Measurements from ENCODE around the gene DGKI. TPM values are rescaled to one million over a fixed set of nuclear protein-coding genes. Genes with fewer than 3 reads are reported as not detected.

Gene DGKI
- total RNA-seq, 1 experiment from 2014 or later, result 0.55 TPM

- H3K4me3 Mint-ChIP-seq, result no peak overlapping the region
- Histone ChIP-seq H3K4me1 (ENCODE audit: insufficient read depth, low read length) (peaks cover 3% of the 10 kb centered on the region; the same call in 1 of the 2 replicates), H3K23ac (ENCODE audit: insufficient read length, low read depth, low read length) (no peak overlapping the region), H3K23me2 (ENCODE audit: insufficient read length, low read depth, low read length, poor library complexity, severe bottlenecking) (no peaks in the 10 kb centered on the region), H2BK120ac (ENCODE audit: low read depth, low read length, poor library complexity, severe bottlenecking) (no peak overlapping the region), H3K79me1 (ENCODE audit: insufficient read depth, low read depth, low read length, poor library complexity, severe bottlenecking) (no peaks in the 10 kb centered on the region), H4K8ac (replicated peaks; ENCODE audit: insufficient read length, low read depth, low read length) (no peak overlapping the region), H3T11ph (ENCODE audit: low read length) (no peak overlapping the region), H2BK20ac (ENCODE audit: low read depth, low read length, poor library complexity, severe bottlenecking) (no peak overlapping the region), H3K56ac (ENCODE audit: insufficient read length, low read depth, low read length) (no peak overlapping the region), H3K4ac (ENCODE audit: low read depth, low read length) (no peak overlapping the region), H4K20me1 (ENCODE audit: control insufficient read depth, insufficient read depth, insufficient read length) (no peaks in the 10 kb centered on the region), H3K9me3 (ENCODE audit: control insufficient read depth, low read depth, low read length) (no peaks in the 10 kb centered on the region), H3K9ac (ENCODE audit: extremely low read depth, insufficient read length, low read length) (no peak overlapping the region), H3K18ac (ENCODE audit: insufficient read length, low read depth, low read length) (no peak overlapping the region), H3K4me2 (ENCODE audit: insufficient read depth, insufficient read length, low read length) (no peak overlapping the region), H3K27ac (ENCODE audit: insufficient read length, low read depth, low read length) (no peak overlapping the region), H4K5ac (ENCODE audit: insufficient read length, low read depth, low read length) (no peak overlapping the region), H3K27me3 (ENCODE audit: insufficient read depth, low read length) (no peaks in the 10 kb centered on the region), H3K14ac (ENCODE audit: insufficient read depth, low read length) (no peak overlapping the region), H2AK5ac (ENCODE audit: insufficient read length, low read length) (no peak overlapping the region), H2BK12ac (ENCODE audit: insufficient read length, low read depth, low read length) (no peak overlapping the region), H2BK5ac (ENCODE audit: insufficient read length, low read length) (no peak overlapping the region), H3K79me2 (ENCODE audit: insufficient read depth, low read length) (no peaks in the 10 kb centered on the region), H4K91ac (ENCODE audit: insufficient read length, low read depth, low read length) (no peak overlapping the region), H2AFZ (ENCODE audit: low read length) (no peak overlapping the region), H2BK15ac (ENCODE audit: low read depth, low read length) (no peak overlapping the region)
- H3K36me3 Mint-ChIP-seq (ENCODE audit: insufficient read depth in 1 of 3, low read depth in 3 of 3), result peaks cover 1 to 2% (median 2%) of the 10 kb centered on the region in 3 experiments; a peak in 5 of 7 replicates
- no peaks in the 10 kb centered on the region for H3K27me3 Mint-ChIP-seq (ENCODE audit: low read depth)
- H3K4me1 Mint-ChIP-seq, result peaks cover 14 to 22% of the 10 kb centered on the region in 2 experiments
- TF ChIP-seq CTCF (conservative IDR thresholded peaks at IDR 0.05), result no peak
- WGBS (ENCODE audit: extremely low coverage, insufficient read length, low lambda C conversion rate), result no CpG with 5 or more reads among the region's 1 CpG
- no peak for DNase-seq
- H3K27ac Mint-ChIP-seq, result no peak overlapping the region
- peaks cover 0 to 2% of the 10 kb centered on the region in 2 experiments; a peak in 3 of 5 replicates for H3K9me3 Mint-ChIP-seq
Measured at GRCh38 chr7:137801491-137801890, 45.3 kb downstream of the DGKI start.
